Stimulated activated CD4-positive, alpha-beta T cell treated with anti-CD3 and anti-CD28 coated beads, Interleukin-1b, Interleukin-23, amount 100 ng/mL, for 48 hours (primary cell): ENCODE results near the gene IL11RA.

Experiments
- DNase-seq: peaks from one replicate; pipeline ENCODE4 v3.0.0-alpha.2; 2020

The IL11RA gene

DNA sequence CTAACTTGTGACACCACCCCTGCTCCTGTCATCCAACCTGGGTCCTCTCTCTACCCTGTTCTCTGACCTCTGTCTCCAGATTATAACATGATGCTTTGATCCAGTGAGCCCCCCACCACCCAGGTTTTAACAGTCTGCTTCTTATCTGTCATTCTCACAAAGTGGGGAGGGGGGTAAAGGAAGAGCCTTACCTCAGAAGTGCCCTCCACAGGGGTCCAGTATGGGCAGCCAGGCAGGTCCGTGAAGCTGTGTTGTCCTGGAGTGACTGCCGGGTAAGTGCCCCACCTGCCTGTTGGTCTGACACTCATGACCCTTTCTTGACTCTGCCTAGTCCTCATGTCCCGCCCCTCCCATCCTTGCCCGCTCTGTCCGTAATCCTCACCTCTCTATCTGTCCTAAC lies 3.4 kb downstream of the IL11RA start:
- DNase-seq = no peak

DNA sequence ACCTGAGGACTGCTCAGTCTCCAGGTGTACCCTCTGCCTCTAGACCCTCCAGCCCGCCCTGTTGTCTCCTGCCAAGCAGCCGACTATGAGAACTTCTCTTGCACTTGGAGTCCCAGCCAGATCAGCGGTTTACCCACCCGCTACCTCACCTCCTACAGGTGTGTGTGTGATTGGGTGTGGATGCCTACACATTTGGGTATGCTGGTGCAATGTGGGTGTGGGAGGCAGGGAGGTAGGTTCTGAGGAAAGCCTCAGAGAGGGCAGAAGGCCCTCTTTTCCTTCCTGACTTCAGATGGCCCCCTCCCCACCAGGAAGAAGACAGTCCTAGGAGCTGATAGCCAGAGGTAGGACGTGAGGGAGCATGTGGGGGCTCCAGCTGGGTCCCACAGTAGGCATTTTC lies 5.0 kb downstream of the IL11RA start:
- DNase-seq = no peak

DNA sequence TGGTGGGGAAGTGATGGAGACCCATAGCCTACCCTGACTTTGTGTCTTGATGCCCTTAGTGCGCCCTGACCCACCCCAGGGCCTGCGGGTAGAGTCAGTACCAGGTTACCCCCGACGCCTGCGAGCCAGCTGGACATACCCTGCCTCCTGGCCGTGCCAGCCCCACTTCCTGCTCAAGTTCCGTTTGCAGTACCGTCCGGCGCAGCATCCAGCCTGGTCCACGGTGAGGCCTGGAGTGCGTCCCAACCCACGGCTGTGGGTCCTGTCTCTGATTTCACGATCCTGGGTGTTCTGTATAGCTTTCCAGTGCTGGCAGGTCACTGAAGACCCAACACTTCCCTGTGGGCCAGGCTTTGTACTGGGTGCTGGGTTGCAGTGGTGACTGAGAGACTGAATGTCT lies 6.5 kb downstream of the IL11RA start:
- DNase-seq = no peak

DNA sequence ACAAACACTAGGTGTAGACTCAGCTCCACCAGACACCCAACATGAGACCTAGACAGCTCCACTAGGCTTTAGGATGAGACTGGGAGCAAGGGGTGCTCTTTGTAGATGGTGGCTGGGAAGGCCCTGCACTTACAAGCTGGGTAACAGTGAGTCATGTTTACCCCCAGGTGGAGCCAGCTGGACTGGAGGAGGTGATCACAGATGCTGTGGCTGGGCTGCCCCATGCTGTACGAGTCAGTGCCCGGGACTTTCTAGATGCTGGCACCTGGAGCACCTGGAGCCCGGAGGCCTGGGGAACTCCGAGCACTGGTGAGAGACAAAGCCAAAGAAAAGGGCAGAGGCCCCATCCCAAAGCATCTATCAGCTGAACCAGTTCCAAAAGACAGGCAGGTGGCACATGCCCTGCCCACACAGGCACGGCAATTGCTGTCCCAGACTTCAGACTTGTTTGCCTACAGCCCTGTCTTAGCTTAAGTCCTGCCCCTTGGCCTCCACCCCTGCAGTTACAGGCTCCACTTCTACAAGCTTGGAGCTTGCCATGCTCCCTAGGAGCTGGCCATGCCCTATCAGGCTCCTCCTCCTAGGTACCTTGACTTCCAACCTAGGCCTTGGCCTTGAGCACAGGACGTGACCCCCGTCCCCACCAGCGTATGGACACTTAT lies 7.7 kb downstream of the IL11RA start:
- no peak for DNase-seq

DNA sequence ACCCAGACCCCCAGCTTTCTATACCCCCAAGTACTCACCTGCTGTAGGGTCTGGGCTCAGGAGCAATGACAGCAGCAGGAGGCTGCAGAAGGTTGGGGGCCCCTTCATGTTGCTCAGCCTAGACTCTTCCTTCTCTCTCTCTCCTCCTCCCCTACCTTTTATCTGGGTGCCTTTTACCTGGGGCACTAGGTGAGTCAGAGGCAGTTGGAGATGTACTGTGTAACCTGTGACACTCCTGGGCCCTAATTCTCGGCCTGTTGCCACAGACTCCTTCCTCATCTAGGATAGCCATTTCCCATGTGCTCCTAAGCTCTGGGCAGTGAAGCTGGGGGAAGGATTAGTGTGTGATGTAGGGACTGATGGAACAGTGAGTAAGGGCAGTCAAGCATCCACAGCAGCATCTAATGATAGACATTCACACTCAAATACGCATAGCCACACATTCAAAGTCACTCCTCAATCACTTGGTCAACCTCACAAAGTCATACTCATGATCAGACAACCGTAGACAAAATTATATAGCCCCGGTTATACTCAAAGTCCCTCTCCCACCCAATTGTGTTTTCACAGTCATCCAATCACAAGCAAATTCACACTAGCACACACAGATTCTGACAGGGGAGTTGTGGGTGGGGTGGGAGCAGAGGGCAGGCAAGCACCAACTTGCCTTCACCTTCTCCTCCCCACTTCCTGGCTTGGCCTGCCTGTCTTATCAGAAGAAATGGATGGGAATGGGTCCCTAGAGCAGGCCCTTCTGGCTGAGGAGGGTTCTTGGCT lies 10.7 kb downstream of the IL11RA start, which contains the start of gene CCL27:
CCL27 (minus strand) TSS at position 132 of the 777 bp plus-strand sequence; CDS start at position 108, 24 bp downstream.
- no peak for DNase-seq

DNA sequence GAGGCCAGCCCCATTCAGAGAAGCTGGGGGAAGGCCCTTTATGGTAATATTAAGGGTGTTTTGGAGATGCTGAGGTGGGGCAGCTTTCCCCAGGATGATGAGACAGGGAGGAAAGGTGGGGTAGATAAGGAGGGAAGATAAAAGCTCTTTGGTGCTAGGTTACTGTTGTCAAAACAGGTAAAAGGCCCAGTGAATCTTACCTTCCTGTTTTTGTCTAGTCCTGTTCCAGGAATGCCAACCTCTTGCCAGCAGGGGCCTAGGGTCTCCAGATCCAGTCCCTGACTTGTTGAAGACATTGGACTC lies 11.3 kb downstream of the IL11RA start:
- DNase-seq = no peak

DNA sequence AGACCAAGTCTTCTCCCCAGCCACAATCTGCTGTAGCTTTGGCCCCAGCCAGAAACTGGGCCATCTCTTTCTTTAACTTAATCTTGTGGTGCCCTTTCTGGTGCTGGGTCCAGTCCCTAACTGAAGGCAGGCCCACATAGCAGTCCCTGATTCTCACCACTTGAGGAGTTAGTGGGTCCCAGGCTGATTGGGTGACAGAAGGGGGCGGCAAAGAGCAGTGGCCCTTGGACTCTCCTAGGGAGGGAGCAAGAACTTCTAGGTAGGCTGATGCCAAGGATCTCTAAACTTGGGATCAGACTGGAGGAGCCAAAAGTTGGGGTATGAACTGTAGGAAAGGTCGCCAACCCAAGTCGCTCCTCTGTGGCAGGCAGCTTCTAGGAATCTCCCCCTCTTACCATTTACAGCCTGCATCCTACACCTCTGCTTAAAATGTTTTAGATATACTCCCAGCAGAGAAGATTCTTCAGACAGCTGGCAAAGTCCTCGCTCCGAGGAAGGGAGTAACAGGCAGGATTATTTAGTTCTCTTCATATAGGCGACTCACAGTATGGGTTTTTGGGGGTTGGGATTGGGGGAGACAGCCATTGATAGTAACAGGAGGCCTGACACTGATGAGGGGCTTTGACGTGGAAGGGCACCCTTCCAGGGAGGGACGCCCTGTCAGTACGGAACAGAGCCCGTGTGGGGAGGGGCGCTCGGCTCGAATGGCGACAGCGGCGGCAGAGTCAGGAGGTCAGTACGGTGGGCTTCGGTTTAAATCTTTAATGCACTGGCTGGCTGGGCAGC lies 12.5 kb downstream of the IL11RA start:
- peak; percentile 75 for DNase-seq

DNA sequence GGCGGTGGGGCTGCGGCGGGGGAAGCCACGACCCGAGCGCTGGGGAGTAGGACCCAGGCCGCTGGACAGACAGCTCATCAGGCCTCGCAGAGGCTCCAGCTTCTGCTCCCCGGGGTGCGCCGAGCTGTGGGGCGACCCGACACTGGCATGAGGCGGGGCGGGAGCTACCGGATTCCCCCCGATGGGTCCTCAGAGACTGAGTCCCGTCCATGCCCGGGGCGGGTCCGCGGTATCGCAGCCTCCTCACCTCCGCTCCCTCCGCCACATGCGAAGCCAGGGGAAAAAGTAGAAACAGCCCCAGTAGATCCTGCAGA lies 13.0 kb downstream of the IL11RA start:
- no peak for DNase-seq

DNA sequence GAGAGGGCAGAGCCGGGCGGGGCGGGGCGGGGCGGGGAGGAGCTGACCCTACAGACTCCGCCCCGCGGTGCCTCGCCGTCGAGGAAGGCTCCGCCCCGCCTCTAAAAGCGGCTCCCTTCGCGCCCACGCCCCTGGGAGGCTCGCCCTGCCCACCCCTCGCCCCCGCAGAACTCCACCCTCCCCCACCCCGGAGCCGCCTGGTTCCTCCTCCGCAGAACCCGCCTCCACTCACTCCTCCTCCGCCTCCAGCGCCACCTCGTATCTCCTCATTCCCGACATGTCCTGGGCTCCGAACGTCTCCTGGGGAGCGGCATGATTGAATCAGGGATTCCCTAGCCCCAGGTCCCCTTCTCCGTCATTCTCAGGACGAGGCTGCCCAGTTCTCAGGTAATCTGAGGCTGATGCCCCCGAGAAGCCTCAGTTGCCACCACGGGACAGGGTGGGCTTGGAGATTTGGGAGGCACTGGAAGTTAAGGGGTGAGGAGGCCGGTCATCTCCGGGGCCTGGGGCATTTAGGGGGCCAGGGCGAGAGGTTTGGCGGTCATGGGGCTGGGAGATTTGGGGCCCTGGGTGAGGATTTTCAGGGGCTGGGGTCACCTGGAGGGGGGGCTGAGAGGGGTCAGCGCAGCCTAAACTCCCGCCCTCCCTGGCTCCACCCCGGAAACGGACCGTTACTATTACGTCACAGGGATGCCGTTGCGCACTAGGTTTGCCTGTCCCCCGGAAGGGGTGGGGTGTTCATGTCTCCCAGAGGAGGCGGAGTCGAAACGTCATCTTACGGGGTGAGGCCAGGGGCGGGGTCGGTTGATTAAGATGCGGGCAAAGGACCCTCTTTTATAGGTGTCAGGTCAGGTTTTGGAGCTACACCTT lies 13.6 kb downstream of the IL11RA start:
- DNase-seq = peak; percentile 89

DNA sequence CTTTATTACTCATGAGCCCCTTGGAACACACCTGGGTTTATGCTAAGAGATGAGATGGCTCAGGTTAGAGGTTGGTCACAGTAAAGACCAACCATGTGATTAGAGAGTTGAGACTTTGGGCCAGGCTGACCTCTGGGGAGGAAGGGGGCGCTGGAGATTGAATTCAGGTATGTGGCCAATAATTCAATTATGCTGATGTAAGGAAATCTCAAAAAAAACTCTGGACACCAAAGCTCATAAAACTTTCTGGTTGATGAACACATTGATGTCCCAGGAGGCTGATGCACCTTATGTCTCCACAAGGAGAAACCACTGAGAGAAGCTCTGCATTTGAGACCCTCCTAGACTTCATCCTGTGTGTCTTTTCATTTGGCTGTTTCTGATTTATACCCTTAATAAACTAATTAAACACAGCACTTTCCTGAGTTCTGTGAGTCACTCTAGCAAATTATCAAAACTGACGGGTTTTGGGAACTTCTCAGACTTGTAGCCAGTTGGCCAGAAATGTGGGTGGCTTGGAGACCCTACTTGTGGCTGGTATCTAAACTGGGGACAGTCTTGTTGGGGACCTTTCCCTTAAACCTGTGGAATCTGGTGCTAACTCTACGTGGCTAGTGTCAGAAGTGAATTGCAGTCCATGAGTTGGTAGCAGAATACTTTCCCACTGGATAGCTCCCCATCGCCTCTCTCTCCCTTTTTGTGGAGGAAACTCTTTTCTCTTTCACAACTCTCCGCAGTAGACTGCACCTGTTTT lies 18.0 kb downstream of the IL11RA start:
- no peak for DNase-seq

DNA sequence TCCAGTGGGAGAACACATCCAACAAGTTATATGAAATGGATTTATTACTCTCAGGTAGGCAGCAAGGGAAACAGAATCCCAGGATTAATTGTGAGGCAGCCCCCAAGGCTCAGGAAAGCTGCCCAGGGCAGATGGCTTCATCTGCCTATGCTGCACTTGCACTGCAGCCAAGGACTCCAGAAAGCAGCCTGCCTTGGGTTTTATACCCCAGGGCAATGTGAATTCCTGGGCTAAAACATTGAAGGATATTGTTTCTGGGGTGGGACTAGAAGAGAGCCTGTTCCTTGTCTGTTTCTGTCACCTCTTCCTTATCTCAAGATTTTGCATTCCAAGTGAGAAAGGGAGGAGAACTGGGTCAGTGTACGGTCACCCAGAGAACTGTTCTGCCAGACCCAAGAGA lies 19.3 kb downstream of the IL11RA start:
- no peak for DNase-seq

DNA sequence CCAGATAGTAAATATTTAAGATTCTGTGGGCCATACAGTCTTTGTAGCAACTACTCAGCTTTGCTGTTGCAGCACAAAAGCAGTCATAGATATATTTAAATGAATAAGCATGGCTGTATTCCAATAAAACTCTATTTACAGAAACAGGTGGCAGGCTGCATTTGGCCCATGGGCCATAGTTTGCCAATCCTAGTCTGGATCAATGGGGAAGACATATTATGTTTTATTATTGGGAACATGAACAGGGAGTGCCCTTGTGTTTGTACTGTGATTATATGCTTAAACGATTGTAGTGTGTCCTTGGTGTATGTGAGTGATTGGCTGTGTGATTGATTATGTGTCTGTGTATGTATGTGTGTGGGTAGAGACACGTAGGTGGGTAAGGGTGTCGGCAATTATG lies 22.5 kb downstream of the IL11RA start:
- DNase-seq = no peak

DNA sequence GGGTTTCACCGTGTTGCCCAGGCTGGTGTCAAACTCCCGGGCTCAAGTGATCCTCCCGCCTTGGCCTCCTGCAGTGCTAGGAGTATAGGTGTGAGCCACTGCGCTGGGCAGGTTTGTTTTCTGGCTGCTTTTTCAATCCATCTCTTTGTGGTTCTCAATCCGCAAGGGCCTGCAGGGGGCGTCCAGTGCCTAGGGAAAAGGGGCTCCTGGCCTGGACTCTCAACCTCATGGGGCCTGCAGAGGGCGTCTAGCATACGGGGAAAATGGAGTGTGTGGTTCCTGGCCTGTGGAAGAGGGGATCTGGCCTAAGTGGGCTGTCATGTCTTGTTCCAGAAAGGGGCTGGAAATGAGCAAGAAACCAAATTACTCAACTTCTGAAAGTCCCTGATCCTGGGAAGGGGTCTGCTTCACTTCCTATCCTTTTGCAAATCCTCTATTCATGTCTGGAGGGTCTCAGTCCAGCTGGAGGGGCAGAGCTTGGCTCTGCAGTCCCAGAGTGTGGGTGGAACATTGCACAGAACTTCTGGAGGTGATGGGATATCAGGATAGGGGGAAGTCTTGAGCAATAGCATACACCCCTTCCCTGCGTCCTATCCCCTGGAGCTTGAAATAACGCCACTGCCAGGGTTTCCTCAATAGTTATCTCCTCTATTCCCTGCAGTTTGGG lies 23.2 kb downstream of the IL11RA start:
- peak; percentile 70 for DNase-seq

DNA sequence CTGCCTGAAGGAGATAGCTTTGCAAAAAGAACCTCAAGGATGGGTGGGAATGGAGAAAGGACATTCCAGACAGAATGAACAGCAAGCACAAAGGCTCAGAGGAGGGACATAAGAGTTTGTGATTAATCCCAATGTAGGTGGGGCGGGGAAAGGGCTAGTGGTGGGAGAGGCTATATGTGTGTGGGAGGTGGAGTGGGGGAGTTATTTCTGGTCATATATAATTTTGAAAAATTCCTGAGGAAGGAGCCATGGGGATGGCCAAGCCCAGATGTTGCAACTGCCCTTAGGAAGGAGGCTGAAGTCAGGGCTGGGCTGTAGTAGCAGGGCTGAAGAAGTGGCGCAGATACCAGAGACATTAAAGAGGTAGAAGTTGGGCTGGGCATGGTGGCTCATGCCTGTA lies 23.9 kb downstream of the IL11RA start:
- DNase-seq = no peak

DNA sequence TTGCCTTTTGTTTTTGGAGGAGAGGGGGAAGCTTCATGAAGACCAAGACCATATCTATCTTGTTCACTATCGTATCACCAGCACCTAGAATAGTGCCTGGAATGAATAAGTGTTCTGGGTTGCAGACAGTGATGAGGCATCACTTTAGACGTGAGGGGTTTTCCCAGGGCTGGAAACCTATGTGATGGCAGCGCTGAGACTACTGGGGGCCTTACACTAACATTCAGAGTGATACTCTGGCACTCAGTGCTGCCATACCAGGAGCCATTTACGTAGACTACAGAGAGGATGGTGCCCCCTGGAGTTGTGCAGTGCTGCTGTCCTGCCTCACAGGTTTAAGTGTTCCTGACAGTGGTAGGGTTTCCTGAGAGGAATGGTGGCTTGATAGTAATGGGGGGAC lies 32.2 kb downstream of the IL11RA start:
- peak; percentile 69 for DNase-seq

DNA sequence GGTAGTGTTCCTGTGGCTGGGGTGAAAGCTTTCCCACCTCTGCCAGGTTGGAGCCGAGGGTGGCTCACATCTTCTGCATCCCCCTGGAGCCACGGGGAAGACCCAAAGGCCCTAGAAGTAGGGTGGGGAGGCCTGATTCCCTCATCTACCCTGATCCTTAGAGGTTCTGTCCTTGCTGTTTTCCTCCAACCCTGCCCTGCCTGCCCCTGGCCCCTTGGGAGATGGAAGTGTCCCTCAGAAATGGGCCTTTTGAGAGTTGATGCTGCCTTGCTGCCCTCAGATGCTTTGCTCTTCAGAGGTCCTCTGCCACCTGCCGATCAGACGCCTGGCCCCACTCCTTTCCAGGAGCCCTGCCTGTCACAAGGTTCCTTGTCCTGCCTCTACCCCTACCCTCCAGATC lies 32.8 kb downstream of the IL11RA start:
- DNase-seq = no peak

DNA sequence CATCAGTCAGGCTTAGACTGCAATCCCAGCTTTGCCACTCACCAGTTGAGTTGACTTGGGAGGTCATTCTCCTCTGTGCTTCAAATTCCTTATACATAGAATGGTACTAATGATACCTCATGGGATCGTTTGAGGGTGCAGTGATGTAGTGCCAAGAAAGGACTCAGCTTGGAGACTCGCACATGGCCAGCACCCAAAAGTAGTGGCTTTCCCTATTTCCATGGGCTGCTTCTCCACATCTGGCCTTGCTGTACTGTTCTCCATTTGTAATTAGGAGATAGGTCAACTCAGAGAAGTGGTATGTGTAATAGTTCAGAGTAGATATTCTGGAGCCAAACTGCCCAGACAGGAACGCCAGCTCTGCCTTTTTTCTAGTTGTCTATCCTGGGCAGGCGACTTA lies 33.6 kb downstream of the IL11RA start:
- DNase-seq = no peak

DNA sequence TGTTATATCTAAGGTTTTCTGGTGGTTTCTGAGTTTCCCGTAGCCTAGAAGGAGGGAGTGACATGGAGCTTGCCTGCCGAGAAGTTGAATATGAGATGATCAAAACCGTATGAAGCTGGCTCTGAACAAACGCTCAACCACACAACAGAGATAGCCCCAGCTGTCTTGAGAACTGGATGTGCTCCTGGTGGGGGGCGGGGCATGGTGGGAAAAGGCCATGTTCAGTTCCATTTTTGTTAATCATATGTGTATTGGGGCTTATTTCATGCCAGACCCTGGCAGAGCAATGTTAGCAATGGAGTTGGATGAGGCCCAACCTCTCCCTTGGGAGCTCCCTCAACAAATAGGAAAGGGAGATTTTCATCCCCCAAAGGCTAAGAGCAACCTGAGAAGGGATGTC lies 34.2 kb downstream of the IL11RA start:
- DNase-seq = no peak

DNA sequence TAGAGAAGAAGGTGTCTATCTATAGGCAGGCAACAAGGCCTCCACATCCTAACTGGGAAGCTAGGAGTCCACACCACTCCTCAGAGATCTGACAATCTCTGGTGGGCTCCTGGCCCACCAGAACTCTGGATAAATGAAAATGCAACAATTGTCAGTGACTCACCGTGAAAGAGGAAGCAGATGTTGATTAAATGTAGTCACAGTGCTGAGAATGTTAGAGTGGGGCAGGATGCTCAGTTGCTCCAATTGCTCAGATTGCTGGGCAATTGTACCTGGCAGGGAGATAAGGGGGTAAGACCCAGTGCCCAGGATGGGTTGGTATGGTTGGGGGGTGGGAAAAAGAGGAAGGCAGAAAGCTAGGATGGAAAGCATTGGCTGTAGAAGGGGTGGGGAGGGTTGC lies 34.7 kb downstream of the IL11RA start:
- no peak for DNase-seq

DNA sequence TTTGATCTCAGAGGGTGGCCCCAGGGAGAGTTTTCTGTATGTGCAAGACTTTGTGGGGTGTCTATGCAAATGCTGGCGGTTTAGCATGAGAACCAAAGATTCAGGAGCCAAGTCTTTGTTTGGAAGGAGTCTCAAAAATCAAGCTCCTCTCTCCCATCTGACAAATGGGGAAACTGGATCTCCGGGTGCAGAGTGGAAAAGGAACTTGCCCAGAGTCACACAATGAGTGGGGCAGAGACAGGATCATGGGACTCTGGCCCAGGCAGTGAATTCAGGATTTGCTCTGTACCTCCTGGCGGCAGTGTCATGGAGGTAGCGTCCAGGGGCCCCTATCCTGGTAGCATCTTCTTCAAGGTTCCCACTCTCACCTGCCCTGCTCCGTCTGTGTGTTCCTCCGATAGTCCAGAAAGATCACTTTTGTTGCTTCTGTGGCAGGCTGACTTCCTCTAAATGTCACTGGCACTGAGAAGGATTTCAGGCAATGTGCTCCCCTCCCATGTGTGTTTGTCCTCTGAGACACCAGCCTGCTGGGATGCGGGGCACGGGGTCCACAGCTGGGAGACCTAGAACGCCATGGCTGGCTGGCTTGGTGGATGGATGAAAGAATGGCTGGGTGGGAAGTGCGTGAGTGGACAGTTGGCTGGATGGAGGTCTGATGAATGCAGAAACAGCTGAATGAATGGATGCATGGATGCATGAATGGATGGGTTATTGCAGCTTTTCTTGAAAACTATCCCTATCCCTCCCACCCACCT lies 35.5 kb downstream of the IL11RA start:
- no peak for DNase-seq
